Measurements from ENCODE around the gene MFSD11.
"Not testable (repeated sequence)": the region's sequence is repeated elsewhere in the genome, so short reads cannot be mapped to it uniquely, and the experiment has no call there.

The MFSD11 gene

GRCh38 chr17:76702076-76702475 lies 35.8 kb upstream of the MFSD11 start:
- no peak for DNase-seq (ENCODE audit: low read depth)
- H3K4me3 ChIP-seq (ENCODE audit: low read depth, low read length), result no peak overlapping the region
- TF ChIP-seq CTCF (IDR thresholded peaks at IDR 0.05; ENCODE audit: control insufficient read depth, extremely low read depth, insufficient read depth), result no peak

- no peak for TF ChIP-seq CTCF (IDR thresholded peaks at IDR 0.05; ENCODE audit: control insufficient read depth, extremely low read depth, insufficient read depth)
- no peak overlapping the region for H3K4me3 ChIP-seq (ENCODE audit: low read depth, low read length)
- DNase-seq (ENCODE audit: low read depth), result no peak
Observed at GRCh38 chr17:76702941-76703637, 34.8 kb upstream of the MFSD11 start.

- H3K4me3 ChIP-seq (ENCODE audit: low read depth, low read length), result no peak overlapping the region
- DNase-seq (ENCODE audit: low read depth), result no peak
- no peak for TF ChIP-seq CTCF (IDR thresholded peaks at IDR 0.05; ENCODE audit: control insufficient read depth, extremely low read depth, insufficient read depth)
Observed at GRCh38 chr17:76704805-76705204, 33.1 kb upstream of the MFSD11 start.

GRCh38 chr17:76706817-76707216 lies 31.1 kb upstream of the MFSD11 start:
- no peak for DNase-seq (ENCODE audit: low read depth)
- no peak for TF ChIP-seq CTCF (IDR thresholded peaks at IDR 0.05; ENCODE audit: control insufficient read depth, extremely low read depth, insufficient read depth)
- H3K4me3 ChIP-seq (ENCODE audit: low read depth, low read length), result no peak overlapping the region

GRCh38 chr17:76707985-76708807 lies 29.7 kb upstream of the MFSD11 start:
- H3K4me3 ChIP-seq (ENCODE audit: low read depth, low read length), result no peak overlapping the region
- DNase-seq (ENCODE audit: low read depth), result no peak
- TF ChIP-seq CTCF (IDR thresholded peaks at IDR 0.05; ENCODE audit: control insufficient read depth, extremely low read depth, insufficient read depth), result no peak

- no peak overlapping the region for H3K4me3 ChIP-seq (ENCODE audit: low read depth, low read length)
- TF ChIP-seq CTCF (IDR thresholded peaks at IDR 0.05; ENCODE audit: control insufficient read depth, extremely low read depth, insufficient read depth), result no peak
- DNase-seq (ENCODE audit: low read depth), result no peak
Observed at GRCh38 chr17:76709077-76709950, 28.6 kb upstream of the MFSD11 start.

GRCh38 chr17:76709951-76710862 lies 27.7 kb upstream of the MFSD11 start:
- H3K4me3 ChIP-seq (ENCODE audit: low read depth, low read length); DNase-seq (ENCODE audit: low read depth): not testable (repeated sequence)

Measured in LNCaP clone FGC (cell line).